ENCODE data around the gene ITGA7. TPM values are rescaled to one million over a fixed set of nuclear protein-coding genes. Genes with fewer than 3 reads are reported as not detected.
A peak's percentile ranks its signal among the peaks of the same experiment; 100 is the strongest.

Gene ITGA7
- total RNA-seq, 2 experiments from 2014 or later: 3.3 to 3.7 TPM

- Mint-ChIP-seq H3K4me3 (no peak overlapping the region), H3K27ac (no peak overlapping the region), H3K4me1 (peaks cover 2% of the 10 kb centered on the region), H3K27me3 (no peaks in the 10 kb centered on the region), H3K9me3 (no peaks in the 10 kb centered on the region), H3K36me3 (no peaks in the 10 kb centered on the region)
- DNase-seq: no peak
These were observed 14.9 kb downstream of the ITGA7 start for GRCh38 chr12:55692631-55693322.

- Mint-ChIP-seq H3K4me3 (no peak overlapping the region), H3K27me3 (peaks cover 2% of the 10 kb centered on the region), H3K4me1 (peaks cover 9% of the 10 kb centered on the region), H3K36me3 (no peaks in the 10 kb centered on the region), H3K27ac (no peak overlapping the region), H3K9me3 (no peaks in the 10 kb centered on the region)
- DNase-seq: no peak
These were observed 18.7 kb downstream of the ITGA7 start for GRCh38 chr12:55688716-55689655.

GRCh38 chr12:55687746-55688145, 20.0 kb downstream of the ITGA7 start:
- peaks cover 9% of the 10 kb centered on the region for H3K4me1 Mint-ChIP-seq
- no peaks in the 10 kb centered on the region for H3K9me3 Mint-ChIP-seq
- H3K27me3 Mint-ChIP-seq: peaks cover 4% of the 10 kb centered on the region
- H3K36me3 Mint-ChIP-seq: no peaks in the 10 kb centered on the region
- peak; percentile 56 for DNase-seq
- H3K27ac Mint-ChIP-seq: no peak overlapping the region
- no peak overlapping the region for H3K4me3 Mint-ChIP-seq

GRCh38 chr12:55686366-55687010, 21.2 kb downstream of the ITGA7 start:
- H3K4me1 Mint-ChIP-seq: peaks cover 10% of the 10 kb centered on the region
- H3K27me3 Mint-ChIP-seq: peaks cover 10% of the 10 kb centered on the region

GRCh38 chr12:55685671-55686070, 22.0 kb downstream of the ITGA7 start:
- peaks cover 18% of the 10 kb centered on the region for H3K27me3 Mint-ChIP-seq

More at GRCh38 chr12:55686366-55687010, 21.2 kb downstream of the ITGA7 start:
- Mint-ChIP-seq H3K36me3 (no peaks in the 10 kb centered on the region), H3K27ac (no peak overlapping the region), H3K4me3 (no peak overlapping the region), H3K9me3 (no peaks in the 10 kb centered on the region)
- no peak for DNase-seq

GRCh38 chr12:55684761-55685370, 22.8 kb downstream of the ITGA7 start:
- no peaks in the 10 kb centered on the region for H3K9me3 Mint-ChIP-seq
- DNase-seq: no peak
- no peaks in the 10 kb centered on the region for H3K36me3 Mint-ChIP-seq
- peaks cover 16% of the 10 kb centered on the region for H3K4me1 Mint-ChIP-seq
- peaks cover 22% of the 10 kb centered on the region for H3K27me3 Mint-ChIP-seq
- no peak overlapping the region for H3K4me3 Mint-ChIP-seq
- H3K27ac Mint-ChIP-seq: no peak overlapping the region

More at GRCh38 chr12:55685671-55686070, 22.0 kb downstream of the ITGA7 start:
- Mint-ChIP-seq H3K36me3 (no peaks in the 10 kb centered on the region), H3K4me1 (peaks cover 16% of the 10 kb centered on the region), H3K9me3 (no peaks in the 10 kb centered on the region), H3K27ac (no peak overlapping the region), H3K4me3 (no peak overlapping the region)
- no peak for DNase-seq

GRCh38 chr12:55683676-55684075, 24.0 kb downstream of the ITGA7 start:
- Mint-ChIP-seq H3K9me3 (no peaks in the 10 kb centered on the region), H3K36me3 (no peaks in the 10 kb centered on the region), H3K4me1 (peaks cover 16% of the 10 kb centered on the region), H3K27me3 (peaks cover 30% of the 10 kb centered on the region), H3K4me3 (no peak overlapping the region), H3K27ac (no peak overlapping the region)
- no peak for DNase-seq

GRCh38 chr12:55682087-55682796, 25.5 kb downstream of the ITGA7 start:
- Mint-ChIP-seq H3K36me3 (no peaks in the 10 kb centered on the region), H3K27ac (no peak overlapping the region), H3K9me3 (no peaks in the 10 kb centered on the region), H3K27me3 (peaks cover 30% of the 10 kb centered on the region), H3K4me1 (peaks cover 11% of the 10 kb centered on the region), H3K4me3 (no peak overlapping the region)
- no peak for DNase-seq

GRCh38 chr12:55681142-55682077, 26.3 kb downstream of the ITGA7 start:
- no peak overlapping the region for H3K4me3 Mint-ChIP-seq
- peaks cover 30% of the 10 kb centered on the region for H3K27me3 Mint-ChIP-seq
- no peaks in the 10 kb centered on the region for H3K36me3 Mint-ChIP-seq
- H3K9me3 Mint-ChIP-seq: no peaks in the 10 kb centered on the region
- H3K4me1 Mint-ChIP-seq: peaks cover 7% of the 10 kb centered on the region
- peak overlapping the region; percentile 66 for H3K27ac Mint-ChIP-seq
- DNase-seq: no peak

GRCh38 chr12:55679691-55680090, 28.0 kb downstream of the ITGA7 start:
- no peaks in the 10 kb centered on the region for H3K36me3 Mint-ChIP-seq
- no peak overlapping the region for H3K27ac Mint-ChIP-seq
- no peak for DNase-seq
- peaks cover 34% of the 10 kb centered on the region for H3K27me3 Mint-ChIP-seq
- H3K4me3 Mint-ChIP-seq: no peak overlapping the region
- H3K4me1 Mint-ChIP-seq: peaks cover 7% of the 10 kb centered on the region
- no peaks in the 10 kb centered on the region for H3K9me3 Mint-ChIP-seq

- Mint-ChIP-seq H3K27ac (no peak overlapping the region), H3K27me3 (peaks cover 26% of the 10 kb centered on the region), H3K4me1 (peaks cover 7% of the 10 kb centered on the region), H3K36me3 (no peaks in the 10 kb centered on the region), H3K9me3 (no peaks in the 10 kb centered on the region), H3K4me3 (no peak overlapping the region)
- DNase-seq: no peak
These were observed 31.0 kb downstream of the ITGA7 start for GRCh38 chr12:55676707-55677106.

GRCh38 chr12:55675666-55676065, 32.0 kb downstream of the ITGA7 start:
- Mint-ChIP-seq H3K27me3 (peaks cover 16% of the 10 kb centered on the region), H3K4me1 (no peaks in the 10 kb centered on the region), H3K27ac (no peak overlapping the region), H3K36me3 (no peaks in the 10 kb centered on the region), H3K9me3 (no peaks in the 10 kb centered on the region), H3K4me3 (no peak overlapping the region)
- no peak for DNase-seq

- no peaks in the 10 kb centered on the region for H3K36me3 Mint-ChIP-seq
- DNase-seq: no peak
- peaks cover 4% of the 10 kb centered on the region for H3K27me3 Mint-ChIP-seq
- H3K27ac Mint-ChIP-seq: peak overlapping the region; percentile 27
- H3K4me3 Mint-ChIP-seq: no peak overlapping the region
- H3K9me3 Mint-ChIP-seq: no peaks in the 10 kb centered on the region
- no peaks in the 10 kb centered on the region for H3K4me1 Mint-ChIP-seq
These were observed 34.1 kb downstream of the ITGA7 start for GRCh38 chr12:55673638-55674037.

Data from activated naive CD8-positive, alpha-beta T cell treated with anti-CD3 and anti-CD28 coated beads for 36 hours (primary cell).